ENCODE measurements around the gene CROCC2.

The CROCC2 gene

GRCh38 chr2:240876035-240876474, 30.1 kb upstream of the CROCC2 start:
- DNase-seq: no peak

- no peak for DNase-seq
These were observed 29.5 kb upstream of the CROCC2 start for GRCh38 chr2:240876475-240877251.

DNA sequence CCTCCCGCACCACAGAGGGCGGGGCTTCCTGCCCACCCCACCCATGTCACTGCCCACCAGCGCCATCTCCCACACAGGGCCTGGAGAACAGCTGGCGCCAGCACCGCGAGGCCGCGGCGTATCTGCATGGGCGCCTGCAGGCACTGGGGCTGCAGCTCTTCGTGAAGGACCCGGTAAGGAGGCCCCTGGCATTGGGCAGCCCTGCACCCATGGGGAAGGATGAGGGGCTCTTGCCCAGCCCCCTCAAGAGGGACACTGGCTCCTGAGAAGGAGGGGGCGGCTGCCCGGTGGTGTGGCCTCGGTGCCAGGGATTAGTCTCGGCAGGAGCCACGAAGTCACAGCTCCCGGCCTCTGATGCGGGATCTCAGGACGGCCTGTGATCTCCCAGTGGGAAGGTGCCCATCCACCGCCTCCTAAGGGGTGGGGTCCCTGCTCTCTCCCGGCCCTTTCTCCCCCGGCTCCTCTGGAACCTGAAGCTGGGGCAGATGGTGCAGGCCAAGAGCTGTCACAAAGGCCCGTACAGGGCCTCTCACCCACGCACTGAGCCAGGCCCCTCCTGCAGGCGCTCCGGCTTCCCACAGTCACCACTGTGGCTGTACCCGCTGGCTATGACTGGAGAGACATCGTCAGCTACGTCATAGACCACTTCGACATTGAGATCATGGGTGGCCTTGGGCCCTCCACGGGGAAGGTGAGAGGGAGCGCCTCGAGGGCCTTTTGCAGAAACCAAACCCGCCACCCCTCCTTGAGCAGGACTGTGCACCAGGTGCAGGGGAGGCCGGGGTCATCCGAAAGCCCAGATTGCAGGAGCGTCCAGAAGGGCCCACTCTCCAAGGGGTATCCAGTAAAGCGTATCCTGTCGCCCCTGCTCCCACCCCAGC, 28.4 kb upstream of the CROCC2 start:
- no peak for DNase-seq

DNA sequence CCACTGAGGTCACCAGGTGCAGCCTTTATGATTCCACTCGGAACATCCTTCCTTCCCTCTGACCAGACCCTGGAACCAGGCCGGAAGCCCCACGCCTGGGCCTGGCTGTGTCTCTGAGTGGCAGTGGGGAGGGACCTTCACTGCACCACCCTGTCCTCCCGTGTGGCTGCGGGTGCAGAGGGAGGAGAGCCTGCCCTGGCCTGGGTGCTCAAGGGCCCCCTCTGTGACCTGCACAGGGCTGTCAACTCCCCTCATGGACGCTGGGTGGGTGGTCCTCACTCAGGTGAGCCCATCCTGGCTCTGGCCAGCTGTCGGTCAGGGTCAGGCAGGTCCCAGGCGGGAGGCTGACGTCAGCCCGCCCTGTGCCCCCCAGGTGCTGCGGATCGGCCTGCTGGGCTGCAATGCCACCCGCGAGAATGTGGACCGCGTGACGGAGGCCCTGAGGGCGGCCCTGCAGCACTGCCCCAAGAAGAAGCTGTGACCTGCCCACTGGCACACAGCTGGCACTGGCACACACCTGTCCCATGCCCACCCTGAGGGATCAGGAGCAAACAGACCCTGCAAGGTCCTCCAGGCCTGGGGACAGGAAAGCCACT, 27.7 kb upstream of the CROCC2 start:
- DNase-seq: no peak

DNA sequence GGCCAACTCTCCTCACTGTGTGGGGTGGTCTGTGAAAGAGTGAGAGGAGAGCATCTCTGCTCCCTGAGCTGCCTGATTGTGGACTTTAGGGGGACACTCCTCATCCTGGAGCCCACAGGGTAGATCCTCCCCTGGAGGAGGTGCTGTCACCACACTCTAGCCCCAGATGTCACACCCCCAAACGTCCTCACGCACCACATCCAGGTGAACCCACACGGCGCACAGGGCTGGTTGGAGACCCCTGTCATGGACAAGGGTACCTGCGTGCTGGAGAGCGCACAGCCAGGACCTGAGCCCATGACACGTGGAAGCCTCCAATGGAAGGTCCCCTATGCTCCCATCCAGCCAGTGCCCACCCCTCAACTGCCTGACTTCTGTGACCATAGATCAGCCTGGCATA, 27.0 kb upstream of the CROCC2 start:
- DNase-seq: no peak

DNA sequence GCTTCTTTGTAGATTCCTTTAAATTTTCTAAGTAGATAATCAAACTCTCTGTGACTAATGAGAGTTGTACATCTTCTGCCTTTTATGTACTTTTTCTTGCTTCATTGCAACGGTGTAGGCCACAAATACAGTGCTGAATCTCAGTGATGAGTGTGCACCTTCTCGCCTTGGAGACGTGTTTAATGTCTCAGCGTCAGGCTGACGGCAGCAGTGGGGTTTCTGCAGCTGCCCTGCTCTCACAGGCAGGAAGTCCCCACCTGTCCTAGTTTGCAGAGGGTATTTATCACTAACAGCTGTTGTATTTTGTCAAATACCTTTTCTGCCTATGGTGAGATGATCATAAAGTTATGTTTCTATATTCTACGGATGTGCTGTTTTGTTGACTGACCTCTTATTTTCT, 24.2 kb upstream of the CROCC2 start:
- no peak for DNase-seq

DNA sequence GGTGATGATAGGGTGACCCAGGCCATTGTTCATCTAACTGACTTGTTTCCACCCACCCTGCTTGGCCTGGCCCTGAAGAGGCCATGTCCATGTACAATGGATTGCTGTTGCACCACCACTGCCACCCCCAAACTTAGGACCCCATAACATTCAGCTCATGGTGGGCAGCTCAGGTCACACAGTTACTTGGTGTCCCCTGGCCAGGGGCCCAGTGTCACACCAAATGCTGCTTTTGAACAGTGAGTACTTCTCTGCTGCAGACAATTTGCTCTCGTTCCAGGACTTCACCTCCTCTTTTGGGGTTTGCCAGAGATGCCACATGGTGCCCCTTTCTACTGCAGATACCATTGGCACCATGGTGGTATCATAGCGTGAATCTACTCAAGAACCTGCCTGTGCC, 21.9 kb upstream of the CROCC2 start:
- no peak for DNase-seq

- DNase-seq: no peak
These were observed 21.4 kb upstream of the CROCC2 start for GRCh38 chr2:240884745-240885144.

DNA sequence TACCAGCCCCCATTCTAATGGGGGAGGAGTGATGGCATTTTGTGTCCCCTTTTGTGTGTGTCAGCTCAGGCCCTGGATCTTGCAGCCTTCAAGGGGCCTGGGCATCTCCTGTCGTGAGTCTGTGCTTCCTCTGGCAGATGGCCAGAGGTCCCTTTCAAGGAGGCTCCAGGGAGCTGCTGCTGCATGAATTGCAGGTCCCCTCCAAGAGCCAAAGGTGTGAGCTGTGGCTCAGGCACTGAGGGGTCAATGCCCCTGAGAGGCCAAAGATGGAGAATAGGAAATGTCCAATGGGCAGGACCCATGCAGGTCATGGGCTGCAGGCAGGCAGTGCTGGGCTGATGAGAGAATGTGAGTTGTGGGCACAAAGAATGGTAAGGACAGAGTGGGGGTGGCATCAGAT, 20.6 kb upstream of the CROCC2 start:
- DNase-seq: no peak

DNA sequence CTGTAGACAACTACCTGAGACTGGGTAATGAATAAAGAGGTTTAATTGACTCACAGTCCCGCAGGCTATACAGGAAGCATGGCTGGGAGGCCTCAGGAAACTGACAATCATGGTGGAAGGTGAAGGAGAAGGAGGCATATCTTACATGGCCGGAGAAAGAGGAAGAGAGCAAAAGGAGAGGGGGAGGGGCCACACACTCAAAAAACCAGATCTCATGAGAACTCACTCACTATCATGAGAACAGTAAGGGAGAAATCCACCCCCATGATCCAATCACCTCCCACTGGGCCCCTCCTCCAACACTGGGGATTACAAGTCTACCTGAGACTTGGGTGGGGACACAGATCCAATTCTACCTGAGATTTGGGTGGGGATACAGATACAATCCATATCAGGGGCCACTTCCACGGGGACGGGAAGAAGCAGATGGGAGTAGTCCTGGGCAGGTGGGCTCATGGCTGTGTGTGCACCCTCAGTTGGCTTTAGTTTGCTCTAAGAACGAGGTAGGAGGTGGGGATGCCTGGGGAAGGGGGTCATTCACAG, 20.0 kb upstream of the CROCC2 start:
- DNase-seq: no peak

- no peak for DNase-seq
These were observed 19.2 kb upstream of the CROCC2 start for GRCh38 chr2:240886678-240887609.

- DNase-seq: no peak
These were observed 18.5 kb upstream of the CROCC2 start for GRCh38 chr2:240887631-240888030.

DNA sequence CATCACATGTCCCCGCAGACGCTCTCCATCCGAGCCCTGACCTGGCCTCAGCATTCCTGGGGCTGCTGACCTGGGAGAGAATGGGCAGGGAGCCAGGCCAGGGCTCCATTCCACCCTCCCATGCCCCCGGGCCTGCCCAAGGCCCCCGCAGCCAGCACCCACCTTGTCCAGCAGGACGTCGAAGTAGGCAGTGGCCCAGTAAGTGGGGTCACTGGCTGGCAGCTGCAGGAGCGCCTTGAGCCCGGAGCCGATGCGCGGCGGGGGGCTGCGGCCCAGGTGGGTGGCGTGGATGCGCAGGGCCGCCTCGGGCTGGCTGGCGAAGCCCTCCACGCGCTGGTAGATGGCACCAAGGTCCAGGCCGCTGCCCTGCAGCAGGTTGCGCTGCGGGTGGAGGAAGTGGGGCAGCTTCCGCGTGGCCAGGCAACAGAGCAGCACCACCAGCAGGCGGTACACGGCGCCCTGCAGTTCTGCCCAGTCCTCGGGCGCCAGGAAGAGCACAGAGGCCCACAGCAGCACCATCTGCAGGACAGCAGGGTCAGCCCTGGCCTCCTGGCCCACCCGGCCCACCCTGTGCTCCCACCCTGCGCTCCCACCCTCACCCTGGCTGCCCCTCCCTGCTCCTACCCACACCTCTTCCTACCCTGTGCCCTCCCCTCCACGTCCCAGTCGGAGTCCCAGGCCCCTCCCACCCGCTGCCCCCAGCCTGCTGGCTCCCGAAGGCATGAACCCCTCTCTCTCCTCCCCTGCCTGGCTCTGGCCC, 17.8 kb upstream of the CROCC2 start:
- DNase-seq: no peak

DNA sequence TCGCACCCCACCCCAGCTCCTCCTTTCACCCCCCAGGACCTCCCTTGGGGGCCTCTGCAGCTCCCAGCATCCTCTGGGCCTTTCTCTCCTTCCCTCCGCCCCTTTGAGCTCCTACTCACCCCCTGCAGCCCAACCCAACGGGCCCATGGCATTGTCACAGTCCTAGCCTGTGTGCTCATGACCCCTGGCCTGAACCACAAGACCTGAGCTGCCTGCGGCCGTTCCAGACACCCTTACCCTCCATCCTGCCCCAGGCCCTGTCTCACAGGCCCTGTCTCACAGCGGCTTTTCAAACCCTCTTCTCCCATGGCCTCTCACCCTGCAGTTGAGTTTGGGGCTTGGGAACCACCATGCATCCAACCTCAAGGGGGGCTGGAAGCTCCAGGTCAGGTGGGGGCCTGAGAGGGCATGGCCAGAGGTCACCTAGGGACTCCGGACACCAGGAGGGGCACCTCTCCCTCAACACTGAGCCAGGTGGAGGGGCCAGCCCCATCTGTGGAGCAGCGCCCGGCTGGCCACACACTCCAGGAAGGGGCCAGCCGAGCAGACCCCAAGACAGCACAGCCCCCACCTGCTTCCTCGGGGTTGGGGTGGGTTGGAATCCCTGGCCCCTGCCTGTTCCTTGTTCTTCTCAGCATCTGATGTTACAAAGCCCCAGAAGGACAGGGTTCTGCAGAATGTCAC, 17.1 kb upstream of the CROCC2 start:
- no peak for DNase-seq

DNA sequence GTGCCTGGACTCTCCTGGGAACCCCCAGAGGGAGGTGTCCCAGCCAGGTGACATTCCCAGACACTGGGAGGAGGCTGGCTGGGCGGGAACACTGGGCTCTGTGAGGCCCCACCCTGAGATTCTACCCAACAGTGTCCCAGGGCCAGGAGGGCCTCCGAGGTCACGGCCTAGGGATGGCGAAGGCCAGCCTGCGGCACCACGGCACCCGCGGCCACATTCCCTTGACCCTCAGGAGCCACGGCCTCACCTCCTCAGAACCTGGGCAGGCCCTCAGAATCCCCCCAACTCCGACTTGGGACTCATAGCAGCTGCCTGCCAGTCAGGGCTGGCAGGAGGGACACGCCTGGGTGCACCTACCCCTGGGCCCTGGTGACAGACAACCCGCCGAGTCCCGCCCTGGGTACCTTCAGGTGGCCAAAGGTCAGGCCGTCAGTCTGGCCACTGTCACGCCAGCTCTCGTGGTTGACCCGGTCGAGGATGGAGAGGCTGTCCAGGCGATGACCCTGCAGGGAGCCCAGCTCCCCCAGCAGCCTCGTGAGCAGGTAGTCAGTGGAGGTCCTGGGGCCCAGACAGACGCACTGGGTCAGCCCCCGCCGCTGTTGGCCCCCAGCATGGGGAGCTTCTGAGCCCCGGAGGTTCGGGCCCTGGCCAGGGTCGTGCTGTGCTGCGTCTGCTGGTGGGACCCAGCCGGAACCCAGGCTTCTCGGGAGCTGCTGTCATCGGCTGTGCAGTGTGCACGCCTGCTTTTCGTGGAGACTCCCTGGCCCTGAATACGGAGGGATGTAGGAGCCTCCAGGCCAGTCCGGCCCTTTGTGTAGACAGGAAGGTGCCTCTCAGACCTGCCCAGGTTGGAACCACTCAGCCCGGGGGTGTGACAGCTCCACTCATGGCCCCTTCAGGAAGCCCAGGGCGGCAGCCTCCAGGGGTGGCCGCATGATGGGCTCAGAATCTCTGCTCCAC, 16.3 kb upstream of the CROCC2 start:
- no peak for DNase-seq

DNA sequence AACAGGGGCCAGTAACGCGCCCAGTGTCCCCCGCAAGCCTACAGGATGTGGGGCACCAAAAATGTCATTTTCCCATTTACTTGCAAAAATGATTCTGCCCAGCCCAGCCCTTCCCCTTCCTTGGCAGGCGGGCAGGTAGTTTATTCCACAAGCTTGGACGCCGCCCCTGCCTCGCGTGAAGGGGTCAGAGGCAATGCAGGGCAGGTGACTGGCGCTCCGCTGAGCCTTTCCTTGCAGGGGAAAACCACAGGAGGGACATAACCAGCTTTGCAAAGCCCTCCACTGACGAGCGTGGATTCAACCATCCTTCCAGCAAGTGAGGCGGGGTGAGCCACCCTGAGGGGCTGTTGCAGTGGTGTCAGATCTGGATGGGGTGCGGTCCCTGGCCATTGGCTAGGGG, 15.4 kb upstream of the CROCC2 start:
- DNase-seq: no peak

DNA sequence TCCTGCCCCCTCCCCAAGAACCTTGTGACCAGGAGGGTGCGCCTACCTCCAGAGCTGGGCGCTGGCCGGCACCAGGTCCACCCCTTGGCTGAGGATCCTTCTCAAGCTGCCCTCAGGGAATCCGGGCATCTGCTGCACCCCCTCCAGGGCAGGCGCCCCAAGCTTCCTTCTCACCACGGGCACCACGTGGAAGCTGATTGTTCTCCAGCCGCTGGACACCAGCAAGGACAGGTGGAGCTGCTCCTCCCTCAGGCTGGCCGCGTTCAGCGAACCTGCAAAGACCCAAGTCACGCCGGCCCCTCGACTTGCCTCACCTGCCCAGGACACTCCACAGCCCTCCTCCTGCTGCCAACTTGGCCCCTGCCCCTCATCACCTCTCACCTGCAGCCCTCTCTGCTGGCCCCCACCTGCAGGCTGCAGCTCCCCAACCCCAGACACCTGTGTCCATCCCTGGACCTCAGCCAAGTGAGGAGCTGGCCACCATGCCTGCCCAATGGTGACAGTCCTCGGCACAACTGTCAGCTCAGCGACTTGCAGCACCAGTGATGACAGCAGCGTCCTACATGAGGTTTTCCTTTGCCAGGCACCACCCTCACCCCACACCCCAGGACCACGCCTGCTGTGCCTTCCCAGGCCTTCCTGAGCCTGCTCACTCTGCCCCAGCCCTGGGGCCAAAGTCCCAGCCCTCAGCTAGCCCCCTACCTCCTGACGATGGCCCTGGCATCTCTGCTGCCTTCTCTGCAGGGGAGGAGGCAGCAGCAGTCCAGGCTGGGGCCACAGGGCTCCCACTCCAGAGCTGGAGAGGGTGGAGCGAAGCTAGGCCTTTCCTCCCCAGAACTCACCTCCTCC, 14.4 kb upstream of the CROCC2 start:
- no peak for DNase-seq

- DNase-seq: no peak
These were observed 13.8 kb upstream of the CROCC2 start for GRCh38 chr2:240892356-240892755.

DNA sequence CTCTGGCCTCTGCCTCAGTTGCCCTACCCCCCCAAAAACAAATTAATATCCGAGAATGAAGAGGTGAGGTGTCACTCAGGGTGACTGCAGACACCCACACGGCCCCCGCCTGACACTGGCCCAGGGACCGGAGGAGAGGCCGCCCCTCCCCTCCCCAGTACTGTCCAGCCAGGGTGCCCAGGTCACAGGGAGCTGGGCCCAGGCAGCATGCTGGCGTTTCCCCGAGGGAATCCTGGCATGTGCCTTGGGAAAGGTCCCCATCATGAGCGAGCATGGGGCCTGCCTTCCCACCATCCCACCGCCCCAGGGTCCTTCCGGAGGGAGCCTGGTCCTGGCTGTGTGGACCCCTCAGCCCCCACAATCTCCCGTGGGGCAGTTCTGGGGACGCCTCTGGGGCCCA, 13.2 kb upstream of the CROCC2 start:
- no peak for DNase-seq

Data from activated CD8-positive, alpha-beta memory T cell treated with anti-CD3 and anti-CD28 coated beads for 24 hours (primary cell).